ENCODE data around the gene KRT31. TPM values are rescaled to one million over a fixed set of nuclear protein-coding genes. Genes with fewer than 3 reads are reported as not detected.
"Not testable (repeated sequence)": the region's sequence is repeated elsewhere in the genome, so short reads cannot be mapped to it uniquely, and the experiment has no call there.

Gene KRT31
- total RNA-seq, 1 donor from 2014 or later = not detected

- Histone ChIP-seq H3K36me3 (no peaks in the 10 kb centered on the region), H3K27me3 (no peaks in the 10 kb centered on the region), H3K27ac (no peak overlapping the region), H3K4me3 (no peak overlapping the region), H3K4me1 (no peaks in the 10 kb centered on the region), H3K9me3 (no peaks in the 10 kb centered on the region)
- no peak for TF ChIP-seq CTCF (IDR thresholded peaks at IDR 0.05)
- no peak for DNase-seq (ENCODE audit: low spot score in 2 of 2)
- intact Hi-C loops (cut with DNase I) = no loop called here
Observed at GRCh38 chr17:41403404-41404023, 6.1 kb upstream of the KRT31 start.

- TF ChIP-seq CTCF (IDR thresholded peaks at IDR 0.05) = no peak
- no peaks in the 10 kb centered on the region for H3K9me3 ChIP-seq
- H3K4me3 ChIP-seq = no peak overlapping the region
- no peaks in the 10 kb centered on the region for H3K27me3 ChIP-seq
- DNase-seq (ENCODE audit: low spot score in 2 of 2) = peak in 1 of 2 donors; percentile 35
- intact Hi-C loops (cut with DNase I) = no loop called here
- H3K27ac ChIP-seq = no peak overlapping the region
- no peaks in the 10 kb centered on the region for H3K4me1 ChIP-seq
- H3K36me3 ChIP-seq = no peaks in the 10 kb centered on the region
Observed at GRCh38 chr17:41402161-41402560, 4.8 kb upstream of the KRT31 start.

GRCh38 chr17:41396340-41396739 is 1.1 kb downstream of the KRT31 start:
- Histone ChIP-seq H3K4me3 (no peak overlapping the region), H3K27me3 (no peaks in the 10 kb centered on the region), H3K36me3 (no peaks in the 10 kb centered on the region), H3K27ac (no peak overlapping the region), H3K4me1 (no peaks in the 10 kb centered on the region), H3K9me3 (no peaks in the 10 kb centered on the region)
- intact Hi-C loops (cut with DNase I) = no loop called here
- TF ChIP-seq CTCF (IDR thresholded peaks at IDR 0.05) = no peak
- DNase-seq (ENCODE audit: low spot score in 2 of 2) = no peak

GRCh38 chr17:41395611-41396010 is 1.8 kb downstream of the KRT31 start:
- H3K4me3 ChIP-seq = no peak overlapping the region
- no peaks in the 10 kb centered on the region for H3K9me3 ChIP-seq
- intact Hi-C loops (cut with DNase I) = no loop called here
- H3K36me3 ChIP-seq = no peaks in the 10 kb centered on the region
- H3K27me3 ChIP-seq = no peaks in the 10 kb centered on the region
- TF ChIP-seq CTCF (IDR thresholded peaks at IDR 0.05) = no peak
- no peaks in the 10 kb centered on the region for H3K4me1 ChIP-seq
- H3K27ac ChIP-seq = no peak overlapping the region
- DNase-seq (ENCODE audit: low spot score in 2 of 2) = no peak

- H3K4me1 ChIP-seq; H3K36me3 ChIP-seq; H3K27ac ChIP-seq; H3K27me3 ChIP-seq; intact Hi-C loops (cut with DNase I); H3K9me3 ChIP-seq; H3K4me3 ChIP-seq; DNase-seq (ENCODE audit: low spot score in 2 of 2): not testable (repeated sequence)
Observed at GRCh38 chr17:41395044-41395443, 2.4 kb downstream of the KRT31 start.

- Histone ChIP-seq H3K9me3 (no peaks in the 10 kb centered on the region), H3K27me3 (no peaks in the 10 kb centered on the region), H3K4me3 (no peak overlapping the region), H3K4me1 (no peaks in the 10 kb centered on the region), H3K36me3 (no peaks in the 10 kb centered on the region), H3K27ac (no peak overlapping the region)
- intact Hi-C loops (cut with DNase I) = no loop called here
- no peak for DNase-seq (ENCODE audit: low spot score in 2 of 2)
- TF ChIP-seq CTCF (IDR thresholded peaks at IDR 0.05) = no peak
Observed at GRCh38 chr17:41394254-41394996, 3.0 kb downstream of the KRT31 start.
